GM12878 (cell line): ENCODE results near the gene HPX. TPM values are rescaled to one million over a fixed set of nuclear protein-coding genes. Genes with fewer than 3 reads are reported as not detected.

Experiments
- ATAC-seq: fragments of 200-7000 bp; cut with Tn5 transposase; 3 replicates; pipeline ENCODE4 v1.9.1; 2020; ENCODE audit warnings: mild to moderate bottlenecking, moderate library complexity
- BruUV-seq: library from RNA; stranded (reverse); fragments of 400-500 nt; replicated peaks from 2 replicates; lab custom pipeline; 2021; lab: Mats Ljungman, UMichigan
- CTCF ChIA-PET: fragments of 300-600 bp; sonication (Branson Sonifier 250); formaldehyde crosslinking; extraction: SDS; loops from one replicate; lab custom pipeline; 2021; ENCODE audit warnings: inconsistent platforms; lab: Yijun Ruan, JAX
- POLR2A ChIA-PET: fragments of 350-600 bp; formaldehyde crosslinking; extraction: SDS; loops from one replicate; lab custom pipeline; 2021; ENCODE audit warnings: inconsistent platforms; lab: Charles Lee
- RAD21 ChIA-PET: fragments of 300-600 bp; sonication (Branson Sonifier 250); formaldehyde crosslinking; loops from one replicate; lab custom pipeline; 2023; ENCODE audit warnings: antibody characterized with exemption; ENCODE audit not compliant: unreplicated experiment; lab: Charles Lee
- SMC1A ChIA-PET: fragments of 300-600 bp; sonication (Branson Sonifier 250); formaldehyde crosslinking; loops from one replicate; lab custom pipeline; 2023; ENCODE audit not compliant: unreplicated experiment, uncharacterized antibody; lab: Charles Lee
- DNase-seq: peaks from one replicate; pipeline ENCODE4 v3.0.0-alpha.2; 2011; ENCODE audit warnings: low read depth, low spot score
- FAIRE-seq: peaks from 3 replicates; lab custom pipeline; 2011; peaks lifted over from hg19 to GRCh38; lab: Jason Lieb, UNC
- H2AFZ ChIP-seq: 2 replicates; pipeline ENCODE4 v1.6.0; 2011; ENCODE audit warnings: low read depth, low read length, control low read depth; ENCODE audit not compliant: control insufficient read depth
- H3K27ac ChIP-seq: 2 replicates; pipeline ENCODE4 v1.5.1; 2011; ENCODE audit warnings: control low read depth; ENCODE audit not compliant: control insufficient read depth, insufficient read depth
- H3K27me3 ChIP-seq, 2 experiments: replicated peaks in 1 of 2; 2 replicates each; pipeline versions ENCODE4 v1.6.0 to v1.6.1; 2011; ENCODE audit warnings: low read length in 1 of 2; ENCODE audit not compliant: control insufficient read depth in 2 of 2, insufficient read depth in 2 of 2
- H3K36me3 ChIP-seq, 2 experiments: 2 replicates each; pipeline ENCODE4 v1.5.1; 2011; ENCODE audit warnings: low read length in 1 of 2; ENCODE audit not compliant: control insufficient read depth in 2 of 2, insufficient read depth in 2 of 2
- H3K4me1 ChIP-seq: 2 replicates; pipeline ENCODE4 v1.6.1; 2011; ENCODE audit warnings: mild to moderate bottlenecking, low read length, moderate library complexity, mixed read lengths; ENCODE audit not compliant: control insufficient read depth, insufficient read depth
- H3K4me2 ChIP-seq: 2 replicates; pipeline ENCODE4 v1.6.0; 2011; ENCODE audit warnings: control low read depth; ENCODE audit not compliant: control insufficient read depth, insufficient read depth
- H3K4me3 ChIP-seq: fragments of 200-600 bp; sonication (generic); 2 replicates; pipeline ENCODE4 v1.5.1; 2016
- H3K79me2 ChIP-seq: 2 replicates; pipeline ENCODE4 v1.6.0; 2011; ENCODE audit warnings: low read length; ENCODE audit not compliant: control insufficient read depth, insufficient read depth
- H3K9ac ChIP-seq: 2 replicates; pipeline ENCODE4 v1.8.0; 2011; ENCODE audit warnings: low read length, control low read depth, mixed read lengths; ENCODE audit not compliant: control insufficient read depth, insufficient read depth
- H3K9me3 ChIP-seq: replicated peaks from 3 replicates; pipeline ENCODE4 v1.5.1; 2011; ENCODE audit warnings: mild to moderate bottlenecking, low read length; ENCODE audit not compliant: control insufficient read depth, insufficient read depth
- H4K20me1 ChIP-seq: 2 replicates; pipeline ENCODE4 v1.6.0; 2011; ENCODE audit not compliant: control insufficient read depth, insufficient read depth
- BCLAF1 ChIP-seq: fragments of 450-650 bp; IDR thresholded peaks from 2 replicates; pipeline ENCODE4 v1.6.1; 2017; ENCODE audit warnings: antibody characterized with exemption, mild to moderate bottlenecking, moderate library complexity
- CEBPZ ChIP-seq: fragments of 150-350 bp; IDR thresholded peaks from 2 replicates; pipeline ENCODE4 v1.6.1; 2016; ENCODE audit warnings: low read depth, low read length
- HDGF ChIP-seq: fragments of 450-650 bp; IDR thresholded peaks from 2 replicates; pipeline ENCODE4 v1.6.1; 2016; ENCODE audit warnings: antibody characterized with exemption
- NR2C2 ChIP-seq: IDR thresholded peaks from 2 replicates; pipeline ENCODE4 v1.6.1; 2011; ENCODE audit warnings: borderline replicate concordance, low read depth; ENCODE audit not compliant: control insufficient read depth, insufficient read length
- NR2F1 ChIP-seq: fragments of 450-650 bp; conservative IDR thresholded peaks from 2 replicates; pipeline ENCODE4 v1.6.1; 2017; ENCODE audit warnings: mild to moderate bottlenecking
- ZSCAN29 ChIP-seq: fragments of 450-650 bp; IDR thresholded peaks from 2 replicates; pipeline ENCODE4 v1.6.1; 2017; ENCODE audit warnings: mild to moderate bottlenecking, moderate library complexity
- WGBS: methylation state at CpG from one replicate; pipeline ENCODE4 v1.1.6; 2016; ENCODE audit warnings: low lambda C conversion rate; ENCODE audit not compliant: insufficient replicate concordance, insufficient coverage; ENCODE audit errors: missing lambda C conversion rate; 5-methylcytosine and 5-hydroxymethylcytosine counted together
- in situ Hi-C: fragments of 300-500 bp; cut with MboI; formaldehyde crosslinking; loops from 9 replicates; pipeline ENCODE4 v1.14.3; 2018; ENCODE audit warnings: mixed read lengths
- intact Hi-C: fragments of 100-400 bp; cut with micrococcal nuclease; formaldehyde crosslinking; loops from one replicate; pipeline ENCODE4 v1.14.2; 2022; ENCODE audit not compliant: unreplicated experiment
- polyA plus RNA-seq, 11 experiments: library from polyadenylated mRNA; depleted of rRNA in 4 of 11; unstranded in 6 of 11; stranded (reverse) in 5 of 11; fragments of >200 nt; fragmentation: Nextera tagmentation in 4 of 11; fragmentation: Illumina TruSeq in 1 of 11; extraction: Ambion mirVana in 4 of 11; extraction: Trizol in 1 of 11; gene quantifications; 1 replicate in 1 of 11; 2 replicates in 10 of 11; pipeline versions ENCODE4 v1.2.1 to v1.2.3, GENCODE V29; 2011 to 2016; ENCODE audit warnings: inconsistent platforms in 2 of 11, missing spikeins in 2 of 11, low read depth in 1 of 11
- total RNA-seq, 4 experiments: library from RNA; depleted of rRNA in 3 of 4; stranded (reverse); fragments of >200 nt in 3 of 4; fragmentation: Illumina TruSeq in 1 of 4; extraction: Trizol in 1 of 4; gene quantifications; 2 replicates each; pipeline versions ENCODE4 v1.2.1 to v1.2.3, GENCODE V29; 2013 to 2021

HPX gene
- total and polyA plus RNA-seq, 10 of the 15 experiments (the other 5 are each of a cell fraction or from before 2014, with no cell fraction given), result 0.08 to 1.7 (median 0.18) TPM; not detected in 1

- H3K4me1 ChIP-seq, result no peaks in the 10 kb centered on the region
- ChIA-PET RAD21 (no interaction called here), SMC1A (interaction anchor here (0.9 to 1.5 kb wide), 2 partner anchors 10 to 77 kb away, joined by 3 to 4 read pairs; no protein-coding TSS in a partner anchor), CTCF (interaction anchor here (4.7 kb wide), 1 partner anchor 14 kb away, joined by 23 read pairs; no protein-coding TSS in a partner anchor)
- H3K36me3 ChIP-seq, result no peaks in the 10 kb centered on the region; a peak in 1 of 4 replicates
- H3K9ac ChIP-seq, result no peak overlapping the region
- no peak overlapping the region for H3K4me2 ChIP-seq
- no TSS peak for BruUV-seq
- no peak overlapping the region for H2AFZ ChIP-seq
- no peaks in the 10 kb centered on the region for H4K20me1 ChIP-seq
- intact Hi-C loops, result no loop called here
- H3K4me3 ChIP-seq, result no peak overlapping the region
- in situ Hi-C loops, result no loop called here
- no peaks in the 10 kb centered on the region for H3K79me2 ChIP-seq
- no peaks in the 10 kb centered on the region for H3K9me3 ChIP-seq
- H3K27me3 ChIP-seq, result no peaks in the 10 kb centered on the region
- DNase-seq (no peak), FAIRE-seq (no peak)
- no peak overlapping the region for H3K27ac ChIP-seq
- TF ChIP-seq ZSCAN29 (no peak), CEBPZ (no peak), NR2F1 (no peak), BCLAF1 (no peak), HDGF (no peak), NR2C2 (no peak)
- TF ChIP-seq, all 136 proteins: peak for 0
- POLR2A ChIA-PET, result no interaction called here
- WGBS, result 4% methylated on average over 2 of the region's 2 CpGs
- no peak for ATAC-seq
Measured at GRCh38 chr11:6458352-6459098, 17.7 kb upstream of the HPX start.
